ENCODE results near the gene CAB39. TPM values are rescaled to one million over a fixed set of nuclear protein-coding genes. Genes with fewer than 3 reads are reported as not detected.
A peak's percentile ranks its signal among the peaks of the same experiment; 100 is the strongest.

Gene CAB39
- total RNA-seq, 2 experiments from 2014 or later, result 122 to 148 TPM

GRCh38 chr2:230734247-230735175 lies 21.9 kb downstream of the CAB39 start:
- H3K4me1 Mint-ChIP-seq, result peaks cover 82% of the 10 kb centered on the region
- no peak overlapping the region for H3K4me3 Mint-ChIP-seq
- POLR2A ChIA-PET, result no interaction called here
- peak overlapping the region; percentile 48 for H3K27ac Mint-ChIP-seq
- DNase-seq (no peak), ATAC-seq (no peak)
- CTCF ChIA-PET, result interaction anchor here (0.6 to 2.1 kb wide), 4 partner anchors 9 to 90 kb away, joined by 3 to 6 read pairs (median 4); no protein-coding TSS in a partner anchor
- peaks cover 29% of the 10 kb centered on the region for H3K36me3 Mint-ChIP-seq (ENCODE audit: low read depth)
- H3K27me3 Mint-ChIP-seq, result no peaks in the 10 kb centered on the region
- intact Hi-C loops (cut with DNase I, micrococcal nuclease), result no loop called here
- H3K9me3 Mint-ChIP-seq (ENCODE audit: low read depth), result no peaks in the 10 kb centered on the region

- H3K27me3 Mint-ChIP-seq, result no peaks in the 10 kb centered on the region
- H3K4me1 Mint-ChIP-seq, result peaks cover 84% of the 10 kb centered on the region
- peaks cover 38% of the 10 kb centered on the region for H3K36me3 Mint-ChIP-seq (ENCODE audit: low read depth)
- no peaks in the 10 kb centered on the region for H3K9me3 Mint-ChIP-seq (ENCODE audit: low read depth)
- peak overlapping the region; percentile 80 for H3K27ac Mint-ChIP-seq
- no peak overlapping the region for H3K4me3 Mint-ChIP-seq
- POLR2A ChIA-PET, result no interaction called here
- ATAC-seq (peak; percentile 85), DNase-seq (no peak)
- intact Hi-C loops (cut with DNase I, micrococcal nuclease), result loop anchor here in 1 of 2 experiments (2.0 kb wide), 1 partner anchor 15 kb away; no protein-coding TSS in a partner anchor
- CTCF ChIA-PET, result interaction anchor here (0.6 to 1.5 kb wide), 4 partner anchors 9 to 28 kb away, joined by 3 to 5 read pairs (median 3); no protein-coding TSS in a partner anchor
Measured at GRCh38 chr2:230735884-230736283, 23.2 kb downstream of the CAB39 start.

GRCh38 chr2:230737300-230737699 lies 24.7 kb downstream of the CAB39 start:
- DNase-seq (no peak), ATAC-seq (no peak)
- CTCF ChIA-PET, result interaction anchor here (1.0 kb wide), 1 partner anchor 20 kb away, joined by 3 read pairs; no protein-coding TSS in a partner anchor
- H3K36me3 Mint-ChIP-seq (ENCODE audit: low read depth), result peaks cover 43% of the 10 kb centered on the region
- H3K27me3 Mint-ChIP-seq, result no peaks in the 10 kb centered on the region
- intact Hi-C loops (cut with DNase I, micrococcal nuclease), result loop anchor here in 1 of 2 experiments (2.0 kb wide), 1 partner anchor 14 kb away; no protein-coding TSS in a partner anchor
- no peak overlapping the region for H3K4me3 Mint-ChIP-seq
- no peaks in the 10 kb centered on the region for H3K9me3 Mint-ChIP-seq (ENCODE audit: low read depth)
- POLR2A ChIA-PET, result no interaction called here
- H3K4me1 Mint-ChIP-seq, result peaks cover 70% of the 10 kb centered on the region
- H3K27ac Mint-ChIP-seq, result peak overlapping the region; percentile 39

- intact Hi-C loops (cut with DNase I, micrococcal nuclease), result loop anchor here in 1 of 2 experiments (2.0 kb wide), 1 partner anchor 13 kb away; no protein-coding TSS in a partner anchor
- peak overlapping the region; percentile 37 for H3K27ac Mint-ChIP-seq
- DNase-seq (no peak), ATAC-seq (no peak)
- CTCF ChIA-PET, result interaction anchor here (0.7 to 1.0 kb wide), 4 partner anchors 15 to 75 kb away, joined by 3 to 5 read pairs (median 4); no protein-coding TSS in a partner anchor
- no peaks in the 10 kb centered on the region for H3K27me3 Mint-ChIP-seq
- POLR2A ChIA-PET, result no interaction called here
- H3K9me3 Mint-ChIP-seq (ENCODE audit: low read depth), result no peaks in the 10 kb centered on the region
- H3K36me3 Mint-ChIP-seq (ENCODE audit: low read depth), result peaks cover 48% of the 10 kb centered on the region
- H3K4me3 Mint-ChIP-seq, result no peak overlapping the region
- H3K4me1 Mint-ChIP-seq, result peaks cover 71% of the 10 kb centered on the region
Measured at GRCh38 chr2:230737791-230738226, 25.2 kb downstream of the CAB39 start.

GRCh38 chr2:230738391-230738811 lies 25.8 kb downstream of the CAB39 start:
- CTCF ChIA-PET, result interaction anchor here (0.7 to 1.6 kb wide), 5 partner anchors 15 to 76 kb away, joined by 3 to 5 read pairs (median 4); no protein-coding TSS in a partner anchor

GRCh38 chr2:230738924-230739323 lies 26.3 kb downstream of the CAB39 start:
- H3K36me3 Mint-ChIP-seq (ENCODE audit: low read depth), result peaks cover 52% of the 10 kb centered on the region
- H3K9me3 Mint-ChIP-seq (ENCODE audit: low read depth), result no peaks in the 10 kb centered on the region
- ATAC-seq (no peak), DNase-seq (no peak)
- intact Hi-C loops (cut with DNase I, micrococcal nuclease), result no loop called here
- peak overlapping the region; percentile 37 for H3K27ac Mint-ChIP-seq
- peaks cover 66% of the 10 kb centered on the region for H3K4me1 Mint-ChIP-seq
- POLR2A ChIA-PET, result no interaction called here
- H3K27me3 Mint-ChIP-seq, result no peaks in the 10 kb centered on the region
- CTCF ChIA-PET, result interaction anchor here (1.6 kb wide), 1 partner anchor 25 kb away, joined by 4 read pairs; no protein-coding TSS in a partner anchor
- no peak overlapping the region for H3K4me3 Mint-ChIP-seq

More at GRCh38 chr2:230738391-230738811, 25.8 kb downstream of the CAB39 start:
- DNase-seq (no peak), ATAC-seq (no peak)
- Mint-ChIP-seq H3K27me3 (no peaks in the 10 kb centered on the region), H3K9me3 (ENCODE audit: low read depth) (no peaks in the 10 kb centered on the region), H3K36me3 (ENCODE audit: low read depth) (peaks cover 52% of the 10 kb centered on the region), H3K27ac (peak overlapping the region; percentile 37), H3K4me3 (no peak overlapping the region), H3K4me1 (peaks cover 71% of the 10 kb centered on the region)
- POLR2A ChIA-PET, result no interaction called here
- intact Hi-C loops (cut with DNase I, micrococcal nuclease), result no loop called here

- intact Hi-C loops (cut with DNase I, micrococcal nuclease), result no loop called here
- ChIA-PET CTCF (interaction anchor here (0.7 to 1.6 kb wide), 4 partner anchors 17 to 58 kb away, joined by 3 to 4 read pairs (median 4); no protein-coding TSS in a partner anchor), POLR2A (interaction anchor here (0.7 kb wide), 1 partner anchor 26 kb away, joined by 3 read pairs; no protein-coding TSS in a partner anchor)
- no peak overlapping the region for H3K4me3 Mint-ChIP-seq
- ATAC-seq, result no peak
- no peaks in the 10 kb centered on the region for H3K9me3 Mint-ChIP-seq (ENCODE audit: low read depth)
- no peak overlapping the region for H3K27ac Mint-ChIP-seq
- H3K36me3 Mint-ChIP-seq (ENCODE audit: low read depth), result peaks cover 50% of the 10 kb centered on the region
- H3K27me3 Mint-ChIP-seq, result no peaks in the 10 kb centered on the region
- no peak for DNase-seq
- H3K4me1 Mint-ChIP-seq, result peaks cover 59% of the 10 kb centered on the region
Measured at GRCh38 chr2:230739961-230740360, 27.3 kb downstream of the CAB39 start.

GRCh38 chr2:230742781-230743180 lies 30.1 kb downstream of the CAB39 start:
- ATAC-seq (no peak), DNase-seq (no peak)
- no peak overlapping the region for H3K4me3 Mint-ChIP-seq
- ChIA-PET POLR2A (no interaction called here), CTCF (interaction anchor here (0.9 to 1.7 kb wide), 3 partner anchors 28 to 81 kb away, joined by 3 to 5 read pairs (median 4); no protein-coding TSS in a partner anchor)
- no peaks in the 10 kb centered on the region for H3K9me3 Mint-ChIP-seq (ENCODE audit: low read depth)
- intact Hi-C loops (cut with DNase I, micrococcal nuclease), result no loop called here
- peak overlapping the region; percentile 39 for H3K27ac Mint-ChIP-seq
- peaks cover 62% of the 10 kb centered on the region for H3K36me3 Mint-ChIP-seq (ENCODE audit: low read depth)
- no peaks in the 10 kb centered on the region for H3K27me3 Mint-ChIP-seq
- peaks cover 54% of the 10 kb centered on the region for H3K4me1 Mint-ChIP-seq

GRCh38 chr2:230746213-230746612 lies 33.6 kb downstream of the CAB39 start:
- DNase-seq (no peak), ATAC-seq (peak; percentile 34)
- Mint-ChIP-seq H3K27ac (no peak overlapping the region), H3K4me3 (no peak overlapping the region), H3K4me1 (peaks cover 57% of the 10 kb centered on the region), H3K9me3 (ENCODE audit: low read depth) (no peaks in the 10 kb centered on the region), H3K27me3 (no peaks in the 10 kb centered on the region), H3K36me3 (ENCODE audit: low read depth) (peaks cover 54% of the 10 kb centered on the region)
- CTCF ChIA-PET, result interaction anchor here (0.7 kb wide), 1 partner anchor 16 kb away, joined by 3 read pairs; no protein-coding TSS in a partner anchor
- intact Hi-C loops (cut with DNase I, micrococcal nuclease), result no loop called here
- POLR2A ChIA-PET, result no interaction called here

GRCh38 chr2:230748087-230748486 lies 35.4 kb downstream of the CAB39 start:
- CTCF ChIA-PET, result no interaction called here
- ATAC-seq (peak; percentile 15), DNase-seq (peak; percentile 30)
- intact Hi-C loops (cut with DNase I, micrococcal nuclease), result no loop called here
- H3K4me3 Mint-ChIP-seq, result no peak overlapping the region
- H3K9me3 Mint-ChIP-seq (ENCODE audit: low read depth), result no peaks in the 10 kb centered on the region
- no peaks in the 10 kb centered on the region for H3K27me3 Mint-ChIP-seq
- peak overlapping the region; percentile 14 for H3K27ac Mint-ChIP-seq
- peaks cover 59% of the 10 kb centered on the region for H3K36me3 Mint-ChIP-seq (ENCODE audit: low read depth)
- POLR2A ChIA-PET, result no interaction called here
- peaks cover 66% of the 10 kb centered on the region for H3K4me1 Mint-ChIP-seq

- Mint-ChIP-seq H3K36me3 (ENCODE audit: low read depth) (peaks cover 56% of the 10 kb centered on the region), H3K27me3 (no peaks in the 10 kb centered on the region), H3K4me3 (no peak overlapping the region), H3K27ac (no peak overlapping the region), H3K9me3 (ENCODE audit: low read depth) (no peaks in the 10 kb centered on the region), H3K4me1 (peaks cover 66% of the 10 kb centered on the region)
- DNase-seq (no peak), ATAC-seq (no peak)
- POLR2A ChIA-PET, result interaction anchor here (0.6 kb wide), 1 partner anchor 46 kb away, joined by 3 read pairs; no protein-coding TSS in a partner anchor
- intact Hi-C loops (cut with DNase I, micrococcal nuclease), result no loop called here
- CTCF ChIA-PET, result no interaction called here
Measured at GRCh38 chr2:230749111-230749510, 36.5 kb downstream of the CAB39 start.
